GM18861 (cell line): Measurements from ENCODE around the gene LMAN1L.

Experiments
- ATAC-seq: cut with Tn5 transposase; IDR thresholded peaks from one replicate; pipeline ENCODE4 v1.9.1; 2021; ENCODE audit not compliant: unreplicated experiment

LMAN1L gene

DNA sequence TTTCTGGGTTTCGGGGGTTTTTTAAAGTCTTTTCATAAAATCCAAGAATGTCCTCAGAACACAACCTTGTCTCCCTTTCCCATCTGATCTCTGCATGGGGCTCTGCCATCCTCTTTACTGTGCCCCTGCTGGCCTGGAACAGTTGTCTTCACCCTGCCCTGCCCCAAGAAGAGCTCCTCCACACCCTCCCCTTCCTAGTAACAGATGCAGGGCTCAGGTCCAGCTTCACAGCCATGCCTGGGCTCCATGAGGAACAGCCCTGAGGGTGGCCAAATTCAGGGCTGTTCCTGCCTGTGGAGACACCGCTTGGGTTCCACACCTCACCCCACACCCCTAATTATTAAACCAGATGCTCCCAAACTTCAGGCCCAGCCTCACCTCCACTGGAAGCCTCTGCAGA lies 43.2 kb downstream of the LMAN1L start:
- ATAC-seq: no peak

DNA sequence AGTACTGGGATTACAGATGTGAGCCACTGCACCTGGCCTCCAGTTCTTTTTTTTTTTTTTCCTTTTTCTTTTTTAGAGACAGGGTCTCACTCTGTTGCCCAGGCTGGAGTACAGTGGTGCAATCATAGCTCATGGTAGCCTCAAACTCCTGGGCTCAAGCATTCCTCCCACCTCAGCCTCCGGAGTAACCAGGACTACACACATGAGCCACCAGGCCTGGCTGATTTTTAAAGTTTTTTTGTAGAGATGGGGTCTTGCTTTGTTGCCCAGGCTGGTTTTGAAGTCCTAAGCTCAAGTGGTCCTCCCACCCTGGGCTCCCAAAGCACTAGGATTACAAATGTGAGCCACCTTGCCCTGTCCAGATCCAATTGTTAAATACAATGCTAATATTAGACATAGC lies 43.9 kb downstream of the LMAN1L start:
- ATAC-seq: no peak

DNA sequence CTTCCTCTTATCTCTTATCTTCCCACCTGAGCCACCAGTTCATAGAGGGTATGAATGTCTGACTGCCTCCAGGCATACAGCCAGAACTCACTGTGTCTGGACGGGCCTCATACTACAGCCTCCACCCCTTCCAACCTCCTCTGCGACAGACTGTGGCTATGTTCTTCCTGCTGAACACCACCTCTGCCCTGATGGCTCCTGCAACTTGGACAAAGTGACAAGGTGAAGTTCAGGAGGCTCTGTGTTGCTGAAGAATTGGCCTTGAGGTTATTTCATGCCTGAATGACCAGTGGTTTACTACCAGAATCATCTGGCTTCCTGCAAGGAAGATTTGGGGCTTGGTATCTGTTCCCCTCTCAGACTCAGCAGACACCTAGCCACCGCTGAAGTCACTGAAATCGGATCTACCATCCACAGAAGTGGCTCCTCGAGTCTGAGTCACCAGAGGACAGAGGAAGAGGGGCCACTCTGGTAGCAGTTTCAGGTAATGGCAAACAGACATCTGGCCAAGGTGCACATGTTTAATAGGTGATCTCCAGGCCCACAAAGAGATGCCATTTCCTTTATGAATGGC lies 44.5 kb downstream of the LMAN1L start:
- ATAC-seq: peak; percentile 83

DNA sequence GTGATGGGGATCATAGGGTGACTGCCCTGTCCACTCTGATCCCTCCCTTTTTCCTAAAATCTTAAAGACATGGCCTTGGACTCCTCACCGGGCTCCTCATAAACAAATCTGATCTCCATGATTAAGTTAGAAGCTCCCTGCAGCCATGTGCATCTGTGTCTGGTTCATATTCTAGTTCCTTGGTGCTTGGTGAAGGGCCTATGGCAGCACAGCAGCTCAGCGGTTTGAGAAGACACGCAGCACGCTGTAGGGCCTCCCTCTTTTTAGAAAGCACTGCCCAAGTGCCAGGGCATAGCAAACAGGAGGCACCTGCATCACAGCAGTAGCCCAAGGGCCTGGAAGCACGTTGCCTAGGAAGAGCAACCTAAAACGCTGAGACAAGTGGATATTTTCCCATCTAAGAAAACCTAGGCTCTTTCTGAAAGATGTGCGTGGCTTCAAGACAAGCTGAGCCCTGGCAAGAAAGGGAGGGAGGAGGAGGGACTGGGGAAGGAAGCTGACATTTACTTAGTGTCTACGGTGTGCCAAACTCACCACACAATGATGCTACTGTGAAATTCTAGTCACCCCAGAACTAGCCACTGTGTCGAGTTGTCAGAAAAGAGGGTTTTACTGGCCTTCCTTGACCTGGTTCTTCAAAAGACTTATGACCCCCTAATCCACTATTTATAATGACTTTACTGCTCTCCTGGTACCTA lies 45.2 kb downstream of the LMAN1L start:
- ATAC-seq: no peak

DNA sequence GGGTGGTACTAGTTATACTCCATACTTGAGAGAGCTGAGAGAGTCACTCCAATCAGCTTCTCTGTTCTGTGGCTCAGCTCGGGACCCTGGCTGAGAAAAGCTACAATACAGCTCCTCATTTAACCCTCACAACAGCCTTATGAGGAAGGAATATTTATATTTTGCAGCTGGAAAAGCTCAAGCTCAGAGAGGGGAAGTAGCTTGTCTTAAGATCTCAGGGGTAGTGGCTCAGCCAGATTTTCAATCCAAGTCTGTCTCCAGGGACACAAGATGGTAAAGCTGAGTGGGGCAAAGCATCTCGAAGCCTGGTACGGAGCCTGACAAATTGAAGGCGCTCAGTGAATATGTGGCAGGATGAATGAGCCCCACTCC lies 45.7 kb downstream of the LMAN1L start:
- no peak for ATAC-seq

DNA sequence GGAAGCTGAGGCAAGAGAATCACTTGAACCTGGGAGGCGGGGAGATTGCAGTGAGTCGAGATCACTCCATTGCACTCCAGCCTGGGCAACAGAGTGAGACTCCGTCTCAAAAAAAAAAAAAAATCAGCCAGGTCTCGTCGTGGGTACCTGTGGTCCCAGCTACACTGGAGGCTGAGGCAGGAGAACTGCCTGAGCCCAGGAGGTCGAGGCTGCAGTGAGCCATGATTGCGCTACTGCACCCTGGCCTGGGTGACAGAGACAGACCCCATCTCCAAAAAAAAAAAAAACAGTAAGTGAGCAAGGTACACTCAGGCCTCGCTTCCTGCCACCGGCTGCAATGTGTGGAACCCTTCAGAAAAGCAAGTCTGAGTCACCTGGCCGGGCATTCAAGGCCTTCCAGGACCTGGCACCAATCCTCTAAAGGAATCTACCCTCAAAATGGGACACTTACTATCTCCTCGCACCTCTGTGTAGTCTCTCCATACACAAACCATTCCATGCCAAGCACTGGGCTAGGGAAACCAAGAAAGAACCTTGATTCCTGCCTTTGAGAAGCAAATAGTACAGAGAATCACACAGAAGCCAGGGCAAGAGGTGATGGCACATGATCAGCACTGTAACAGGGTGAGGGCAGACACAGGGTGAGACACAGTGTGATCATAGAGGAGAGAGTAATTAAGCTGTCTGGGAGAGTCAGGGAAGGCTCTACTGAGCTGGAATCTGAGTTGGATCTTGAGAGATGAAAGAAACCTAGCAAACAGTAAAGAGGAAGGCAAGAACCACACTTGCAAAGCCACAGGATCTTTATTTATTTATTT lies 50.8 kb downstream of the LMAN1L start:
- no peak for ATAC-seq

DNA sequence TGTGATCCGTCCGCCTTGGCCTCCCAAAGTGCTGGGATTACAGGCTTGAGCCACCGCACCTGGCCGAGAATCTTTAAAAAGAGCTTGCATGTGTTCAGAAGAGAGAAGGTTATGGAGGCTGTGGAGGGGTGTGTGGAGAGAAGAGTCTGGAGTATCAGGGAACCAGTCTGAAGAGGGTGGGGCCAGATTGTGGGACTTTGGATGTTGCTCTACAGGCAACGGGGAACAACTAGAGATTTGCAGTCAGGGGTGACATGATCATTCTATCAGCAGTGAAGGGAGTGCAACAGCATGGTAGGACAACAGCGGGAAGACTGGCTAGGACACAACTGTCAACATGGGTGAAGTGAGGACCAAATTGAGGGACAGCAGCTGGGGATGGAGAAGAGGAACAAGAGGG lies 51.7 kb downstream of the LMAN1L start:
- ATAC-seq: no peak

DNA sequence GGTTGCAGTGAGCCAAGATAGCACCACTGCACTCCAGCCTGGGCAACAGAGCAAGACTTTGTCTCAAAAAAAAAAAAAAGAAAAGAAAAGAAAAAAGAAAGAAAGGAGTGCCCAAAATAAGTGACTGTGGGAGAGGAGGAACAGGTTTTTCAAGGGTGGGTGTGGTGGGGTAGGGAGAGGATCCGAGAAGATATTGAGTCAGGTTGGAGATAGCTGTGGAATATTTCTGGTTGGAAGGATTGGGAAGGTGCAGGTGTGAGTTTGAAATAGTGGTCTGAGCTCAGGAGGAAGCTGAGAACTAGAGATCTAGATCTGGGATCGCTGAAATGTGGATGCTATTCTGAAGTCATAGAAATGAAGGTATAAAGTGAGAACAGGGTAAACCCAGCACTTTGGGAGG lies 52.7 kb downstream of the LMAN1L start:
- ATAC-seq: no peak

DNA sequence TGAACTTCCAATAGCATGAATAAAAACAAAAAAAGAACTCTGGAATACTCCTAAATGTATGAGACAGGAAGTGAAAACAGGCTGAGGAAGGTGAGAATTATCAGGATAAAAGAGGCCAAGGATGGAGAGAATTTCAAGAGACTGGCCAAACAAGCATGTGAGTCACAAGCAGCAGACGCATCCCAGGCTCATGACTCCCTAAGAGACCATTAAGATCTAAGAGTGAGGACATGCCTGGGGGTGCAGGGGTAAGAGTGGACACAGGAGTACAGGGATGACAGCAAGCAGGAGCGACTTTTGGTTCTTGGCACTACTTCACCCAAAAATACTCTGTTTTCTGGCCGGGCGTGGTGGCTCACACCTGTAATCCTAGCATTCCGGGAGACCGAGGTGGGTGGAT lies 53.5 kb downstream of the LMAN1L start:
- ATAC-seq: no peak

DNA sequence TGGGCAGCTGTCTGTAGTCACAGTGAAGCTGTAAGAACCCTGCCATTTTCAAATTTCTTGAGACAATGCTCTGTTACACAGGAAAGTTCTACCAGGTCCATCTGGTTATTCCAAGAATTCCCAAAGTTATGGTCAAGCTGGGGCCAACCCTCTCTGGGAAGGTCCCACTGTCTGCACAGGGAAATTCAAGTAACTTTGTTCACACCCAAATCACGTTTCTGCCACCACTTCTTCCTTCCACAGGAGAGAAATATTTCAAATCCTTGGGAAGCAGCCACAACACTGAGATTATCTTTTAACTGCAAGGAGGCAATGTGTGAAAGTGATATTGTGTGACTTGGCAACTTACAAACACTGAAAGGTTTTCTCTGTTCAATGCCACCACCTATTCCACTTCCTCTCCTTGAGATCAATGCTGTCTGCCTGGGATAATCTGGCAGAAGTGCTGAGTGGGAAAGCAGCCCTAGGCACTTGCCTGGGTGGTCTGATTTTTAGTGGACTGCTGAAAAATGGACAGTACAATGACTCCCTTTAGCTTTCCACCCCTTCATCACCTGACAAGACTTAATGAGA lies 54.9 kb downstream of the LMAN1L start:
- no peak for ATAC-seq

DNA sequence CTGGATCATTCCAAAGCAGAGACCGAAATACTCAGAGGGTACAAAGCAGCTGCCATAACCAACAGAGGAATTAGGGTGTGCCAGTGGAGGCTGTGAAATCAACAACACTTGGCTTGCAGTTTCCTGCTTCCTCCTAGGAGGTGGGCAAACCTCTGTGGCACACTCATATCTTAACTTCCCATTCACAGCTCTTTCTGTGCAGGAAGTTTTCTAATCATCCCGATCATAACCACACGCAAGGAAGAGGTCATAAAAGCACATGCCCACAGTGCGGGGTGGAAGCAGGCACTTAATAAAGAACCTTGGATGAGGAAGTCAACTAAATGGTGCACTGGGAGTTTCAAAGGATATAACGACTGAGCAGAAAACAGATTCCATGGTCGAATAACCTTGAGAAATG lies 55.4 kb downstream of the LMAN1L start:
- no peak for ATAC-seq

DNA sequence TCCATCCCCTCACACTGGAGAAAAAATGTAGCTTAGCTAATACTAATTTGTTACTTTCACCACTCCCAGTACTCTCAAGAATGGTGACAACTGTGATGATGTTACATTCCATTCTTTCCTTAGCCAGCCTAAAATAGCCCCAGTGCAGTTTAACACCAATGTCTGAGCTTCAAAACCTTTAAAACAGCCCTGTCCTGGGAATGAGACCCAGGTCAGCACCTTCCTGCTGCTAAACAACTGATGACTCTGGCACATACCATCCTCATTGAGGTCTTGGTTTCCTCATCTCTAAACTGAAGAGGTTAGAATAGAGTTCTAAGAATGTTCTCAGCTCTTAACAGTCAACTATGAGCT lies 56.7 kb downstream of the LMAN1L start:
- ATAC-seq: no peak

DNA sequence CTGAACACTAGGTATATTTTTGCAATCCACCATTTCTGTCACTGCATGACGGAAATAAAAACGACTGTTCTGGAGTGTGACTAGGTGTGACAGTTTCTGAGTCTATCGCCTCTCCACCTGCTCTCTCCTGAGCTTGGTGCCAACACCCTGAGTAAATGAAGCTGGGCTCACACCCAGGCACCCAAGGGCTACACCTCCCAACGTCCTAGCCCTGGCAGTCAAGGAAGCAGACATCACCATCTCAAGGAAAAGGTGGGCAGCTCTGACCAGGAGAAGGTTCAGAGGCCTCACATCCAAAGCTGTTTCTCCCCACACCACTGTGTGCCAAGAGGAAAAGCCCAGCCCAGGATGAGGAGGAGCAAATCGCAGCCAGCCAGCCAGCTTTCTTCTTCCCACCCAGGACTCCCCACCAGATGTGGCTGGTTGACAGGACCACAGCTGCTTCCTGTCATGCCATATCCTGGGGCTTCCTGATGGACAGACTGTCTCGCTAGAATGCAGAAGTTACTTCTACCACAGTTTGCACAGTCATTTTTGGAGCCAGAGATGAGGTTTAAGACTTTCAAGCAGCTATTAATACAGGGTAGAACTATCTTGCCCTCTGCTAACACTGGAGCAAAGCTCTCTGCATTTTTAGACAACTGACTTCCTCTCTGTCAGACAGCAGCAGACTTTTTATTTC lies 57.2 kb downstream of the LMAN1L start:
- peak; percentile 66 for ATAC-seq

DNA sequence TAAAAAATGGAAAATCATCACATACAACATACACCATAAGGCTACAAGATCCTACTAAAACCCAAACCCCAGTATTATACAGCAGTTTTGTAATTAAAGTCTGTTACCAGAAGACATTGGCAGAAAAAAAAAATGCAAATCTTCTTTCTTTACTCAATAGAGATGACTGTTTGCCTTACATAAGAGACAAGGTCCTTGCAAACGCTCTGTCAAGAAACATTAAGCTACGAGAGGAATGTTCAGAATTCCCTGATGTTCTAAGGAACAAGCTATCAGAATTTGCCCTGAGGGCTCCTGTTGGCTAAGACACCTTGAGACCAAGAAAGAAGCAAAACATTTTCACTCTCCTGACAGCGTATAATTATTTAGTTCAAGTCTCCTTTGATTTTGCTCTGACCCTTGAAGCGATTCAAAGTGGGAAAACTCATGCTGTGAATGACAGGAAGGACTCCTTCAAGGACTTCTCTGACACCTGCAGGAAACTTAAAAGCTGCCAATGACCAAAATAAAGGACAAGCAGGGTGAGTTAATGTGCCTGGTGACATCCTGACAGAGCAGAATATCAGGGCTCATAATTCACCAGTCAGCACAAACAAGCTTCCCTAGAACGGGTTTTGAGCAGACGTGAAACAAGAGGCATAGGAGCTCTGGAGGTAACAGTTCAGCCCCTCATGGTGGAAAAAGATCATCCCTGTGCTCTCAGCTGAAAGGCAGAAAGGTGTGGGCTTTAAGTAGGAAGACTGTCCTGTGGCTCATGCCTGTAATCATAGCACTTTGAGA lies 58.0 kb downstream of the LMAN1L start:
- ATAC-seq: no peak

DNA sequence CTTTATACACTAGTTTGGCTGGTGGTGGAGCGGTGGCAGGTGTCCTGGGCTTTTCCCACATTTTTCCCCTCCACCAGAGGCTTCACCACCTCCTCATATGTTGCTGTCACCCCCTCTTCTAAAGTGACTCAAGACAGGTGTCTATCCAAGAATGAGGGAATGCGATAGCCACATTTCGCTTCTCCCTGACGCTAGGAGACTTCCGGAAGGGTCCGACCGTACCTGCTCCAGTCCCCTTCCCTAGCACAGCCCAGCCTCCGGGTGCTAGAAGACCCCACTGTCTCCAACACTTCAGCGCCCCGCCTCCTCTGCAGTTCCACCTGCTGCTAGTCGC lies 60.0 kb downstream of the LMAN1L start:
- ATAC-seq: no peak

DNA sequence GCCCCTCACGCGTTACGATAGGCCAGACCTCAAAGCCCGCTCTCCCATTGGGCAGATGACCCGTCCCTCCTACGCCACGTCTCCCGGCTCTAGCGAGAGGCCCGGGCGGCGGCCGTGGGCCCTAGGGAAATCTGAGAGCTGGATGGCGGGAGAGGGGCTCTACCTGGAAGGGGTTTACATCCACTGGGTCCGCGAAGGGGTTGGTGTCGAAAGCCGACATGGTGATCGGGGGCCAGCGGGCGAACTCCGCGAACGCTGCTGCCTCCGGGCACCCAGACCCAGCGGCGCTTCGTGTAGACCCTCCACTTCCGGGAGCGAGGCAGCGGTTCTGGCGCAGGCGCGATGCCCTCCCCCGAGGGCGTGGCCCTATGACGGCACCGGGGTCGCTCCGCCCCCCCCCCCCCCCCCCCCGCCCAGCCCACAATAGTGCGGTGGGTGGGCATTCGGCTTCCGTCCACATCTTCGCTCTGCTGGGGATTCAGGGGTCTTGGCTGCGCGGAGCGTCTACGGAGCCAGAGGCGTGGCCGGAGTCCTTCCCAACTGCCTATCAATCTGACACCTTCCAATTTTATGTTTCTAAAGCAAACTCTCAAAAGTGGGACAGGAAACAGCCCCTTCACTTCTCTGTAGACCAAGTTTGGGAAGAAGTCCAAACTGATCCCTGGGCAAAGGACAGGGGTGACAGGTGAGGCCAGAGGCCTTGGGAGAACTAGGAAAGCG lies 60.6 kb downstream of the LMAN1L start, which contains the start of gene SCAMP2:
Gene SCAMP2, minus strand, starts transcription at position 330 of the 720 bp plus-strand sequence. Its CDS starts 110 bp downstream, at position 220.
- peak; percentile 49 for ATAC-seq

DNA sequence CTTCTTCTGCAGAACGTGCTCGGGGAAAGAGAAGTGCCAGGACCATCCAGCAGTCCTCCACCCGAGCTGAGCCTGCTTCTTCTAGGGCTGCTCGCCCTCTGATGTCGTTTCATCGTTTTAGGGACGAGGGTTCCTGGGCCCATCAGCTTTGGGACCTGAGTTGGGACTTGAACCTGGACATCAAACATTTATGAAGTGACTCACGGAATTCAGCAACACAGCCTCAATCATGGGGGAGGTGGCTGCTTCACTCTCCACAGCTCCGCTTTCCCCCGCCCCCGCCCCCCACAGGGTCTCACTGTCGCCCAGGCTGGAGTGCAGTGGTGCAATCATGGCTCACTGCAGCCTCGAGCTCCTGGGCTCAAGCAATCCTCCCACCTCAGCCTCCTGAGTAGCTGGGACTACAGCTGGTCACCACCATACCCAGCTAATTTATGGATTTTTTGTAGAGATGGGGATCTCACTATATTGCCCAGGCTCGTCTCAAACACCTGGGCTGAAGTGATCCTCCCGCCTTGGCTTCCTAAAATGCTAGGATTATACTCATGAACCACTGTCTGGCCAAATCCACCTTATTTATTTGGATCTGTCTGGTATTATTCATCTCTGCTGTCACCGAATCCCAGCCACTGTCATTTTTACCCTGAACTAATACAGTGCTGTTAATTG lies 61.3 kb downstream of the LMAN1L start:
- ATAC-seq: no peak
